ENCODE measurements around the gene PDE2A. TPM values are rescaled to one million over a fixed set of nuclear protein-coding genes. Genes with fewer than 3 reads are reported as not detected.
A peak's percentile ranks its signal among the peaks of the same experiment; 100 is the strongest.

Gene PDE2A
- total RNA-seq: 10 to 100 TPM; 40.2 to 69.6 (median 50.4) TPM

GRCh38 chr11:72673943-72674828 lies at the start of gene PDE2A:
TSS of gene PDE2A (minus strand) at chr11:72674422. CDS start at chr11:72674207, 215 bp downstream.
- 4 to 10% methylated on average over 9 to 19 of the region's 21 CpGs for WGBS, 2 donors
- Histone ChIP-seq H3K27me3 (no peaks in the 10 kb centered on the region), H3K36me3 (no peaks in the 10 kb centered on the region), H3K9me3 (no peaks in the 10 kb centered on the region), H3K4me3 (replicated peaks in 1 of 3) (no peak within 1 kb of the TSS), H3K4me1 (no peaks in the 10 kb centered on the region), H3K27ac (no peak within 1 kb of the TSS)
- no peak for DNase-seq
- intact Hi-C loops (cut with DNase I): no loop called here
- TF ChIP-seq CTCF (IDR thresholded peaks at IDR 0.05) (no peak), POLR2A (IDR thresholded peaks at IDR 0.05) (no peak)

- intact Hi-C loops (cut with DNase I): no loop called here
- Histone ChIP-seq H3K4me1 (peaks cover 20 to 45% of the 10 kb centered on the region in 2 donors), H3K27ac (no peak overlapping the region), H3K27me3 (no peaks in the 10 kb centered on the region), H3K36me3 (no peaks in the 10 kb centered on the region), H3K4me3 (replicated peaks in 1 of 3) (no peak overlapping the region), H3K9me3 (no peaks in the 10 kb centered on the region)
- no peak for DNase-seq
- TF ChIP-seq CTCF (IDR thresholded peaks at IDR 0.05): no peak
- TF ChIP-seq POLR2A (IDR thresholded peaks at IDR 0.05): no peak
- WGBS, 2 donors: 86 to 87% methylated on average over 9 of the region's 9 CpGs
Observed at GRCh38 chr11:72723508-72723907, 49.3 kb upstream of the PDE2A start.

GRCh38 chr11:72722050-72722748 lies 48.0 kb upstream of the PDE2A start:
- peak overlapping the region; percentile 66 to 85 (median 82) for H3K27ac ChIP-seq
- 0 to 4% methylated on average over 9 to 10 of the region's 10 CpGs for WGBS, 2 donors
- DNase-seq: peak; percentile 86 to 87
- H3K36me3 ChIP-seq: peaks cover 0 to 2% of the 10 kb centered on the region in 2 donors
- no peaks in the 10 kb centered on the region for H3K9me3 ChIP-seq
- TF ChIP-seq POLR2A (IDR thresholded peaks at IDR 0.05) (peak in 1 of 2 donors; percentile 61), CTCF (IDR thresholded peaks at IDR 0.05) (peak in 1 of 6 experiments; percentile 7)
- peaks cover 20 to 45% of the 10 kb centered on the region in 2 donors for H3K4me1 ChIP-seq
- intact Hi-C loops (cut with DNase I): no loop called here
- peak overlapping the region; percentile 4 to 54 (median 33) for H3K4me3 ChIP-seq (replicated peaks in 1 of 3)
- no peaks in the 10 kb centered on the region for H3K27me3 ChIP-seq

GRCh38 chr11:72721689-72722049 lies 47.4 kb upstream of the PDE2A start:
- H3K36me3 ChIP-seq: peaks cover 0 to 8% of the 10 kb centered on the region in 2 donors
- H3K27ac ChIP-seq: peak overlapping the region; percentile 66 to 85 (median 82)
- peaks cover 20 to 45% of the 10 kb centered on the region in 2 donors for H3K4me1 ChIP-seq
- WGBS, 2 donors: 3 to 4% methylated on average over 7 to 13 of the region's 13 CpGs
- DNase-seq: peak; percentile 46 to 52
- peak overlapping the region; percentile 25 to 54 (median 33) for H3K4me3 ChIP-seq (replicated peaks in 1 of 3)
- H3K9me3 ChIP-seq: no peaks in the 10 kb centered on the region
- H3K27me3 ChIP-seq: no peaks in the 10 kb centered on the region
- TF ChIP-seq POLR2A (IDR thresholded peaks at IDR 0.05) (no peak), CTCF (IDR thresholded peaks at IDR 0.05) (no peak)
- intact Hi-C loops (cut with DNase I): no loop called here
